Stimulated activated CD8-positive, alpha-beta memory T cell treated with anti-CD3 and anti-CD28 coated beads, Interleukin-7, amount 100 ng/mL, for 24 hours (primary cell): ENCODE measurements around the gene IL4R.
A peak's percentile ranks its signal among the peaks of the same experiment; 100 is the strongest.
"Not testable (repeated sequence)": the region's sequence is repeated elsewhere in the genome, so short reads cannot be mapped to it uniquely, and the experiment has no call there.

Source experiments
- DNase-seq: peaks from one replicate; pipeline ENCODE4 v3.0.0-alpha.2; 2020; ENCODE audit warnings: low read depth

Gene IL4R

DNA sequence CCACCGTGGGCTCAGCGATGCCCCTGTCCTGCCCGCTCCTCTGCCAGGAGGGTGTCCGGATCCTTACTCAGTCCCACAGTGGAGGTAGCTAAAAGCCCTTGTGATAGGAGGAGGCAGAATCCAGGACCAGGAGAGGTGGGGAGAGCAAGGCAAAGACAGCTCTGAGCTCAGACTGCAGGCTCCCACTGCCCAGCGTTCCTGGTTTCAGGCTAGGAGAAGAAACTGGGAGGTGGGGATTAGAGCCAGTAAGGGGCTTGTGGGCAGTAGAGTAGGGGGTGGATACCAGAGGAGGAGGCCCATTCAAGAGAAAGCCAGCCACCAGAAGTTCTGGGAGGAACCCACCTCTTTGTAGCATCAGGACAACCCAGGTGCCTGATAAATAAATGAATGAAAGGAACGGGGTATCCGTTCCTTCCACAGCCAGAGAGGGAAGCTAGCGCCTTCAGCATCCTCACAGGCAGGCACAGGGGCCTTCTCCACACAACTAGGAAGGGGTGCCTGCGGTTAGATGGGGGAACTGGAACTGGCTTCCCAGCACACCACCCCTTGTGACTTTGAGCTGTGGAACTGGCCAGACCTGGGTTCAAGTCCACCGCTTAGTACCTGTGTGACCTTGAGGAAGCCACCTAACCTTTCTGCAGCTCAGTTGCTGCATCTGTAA, 90.5 kb downstream of the IL4R start:
- DNase-seq, result no peak

DNA sequence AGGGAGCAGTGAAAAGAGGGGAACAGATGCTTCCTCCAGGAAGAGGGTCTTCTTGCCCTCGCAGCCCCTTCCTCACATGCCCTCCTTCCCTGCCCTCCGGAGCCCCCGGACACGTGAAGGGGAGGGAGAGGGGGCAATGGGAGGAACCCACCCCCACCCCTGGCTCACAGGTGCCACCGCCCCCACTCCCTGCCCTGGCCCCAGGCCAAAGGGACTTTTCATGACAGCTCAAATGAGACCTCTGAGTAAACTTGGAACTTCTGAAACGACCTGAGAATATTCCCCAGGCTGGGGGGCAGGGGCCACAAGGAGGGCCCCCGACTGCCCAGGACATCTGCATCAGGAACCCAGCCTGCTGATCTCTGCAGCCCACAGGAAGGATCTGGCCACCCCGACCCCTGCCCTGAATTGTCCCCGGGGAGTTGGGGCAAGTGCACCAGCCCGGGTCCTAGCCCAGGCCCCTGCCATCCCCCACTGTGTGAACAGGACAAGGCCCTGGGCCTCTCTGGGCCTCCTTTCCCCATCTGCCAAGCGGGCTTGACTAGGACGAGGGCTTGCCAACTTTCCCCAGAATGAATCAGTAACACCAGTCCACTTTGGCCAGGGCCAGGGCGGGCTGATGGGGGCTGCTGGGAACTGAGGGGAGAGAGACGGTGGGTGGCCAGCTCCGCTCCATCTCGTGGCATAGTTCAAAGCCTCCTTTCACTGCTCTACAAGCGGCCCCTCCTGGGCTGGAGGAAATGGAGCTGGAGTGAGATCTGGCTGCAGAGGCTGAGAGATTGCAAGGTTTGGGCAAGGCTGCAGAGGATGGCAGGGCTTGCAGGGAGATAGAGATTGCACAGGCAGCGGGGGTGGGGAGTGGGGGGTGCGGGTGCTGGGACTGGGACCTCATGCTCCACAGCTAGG, 92.0 kb downstream of the IL4R start:
- DNase-seq, result peak; percentile 55

DNA sequence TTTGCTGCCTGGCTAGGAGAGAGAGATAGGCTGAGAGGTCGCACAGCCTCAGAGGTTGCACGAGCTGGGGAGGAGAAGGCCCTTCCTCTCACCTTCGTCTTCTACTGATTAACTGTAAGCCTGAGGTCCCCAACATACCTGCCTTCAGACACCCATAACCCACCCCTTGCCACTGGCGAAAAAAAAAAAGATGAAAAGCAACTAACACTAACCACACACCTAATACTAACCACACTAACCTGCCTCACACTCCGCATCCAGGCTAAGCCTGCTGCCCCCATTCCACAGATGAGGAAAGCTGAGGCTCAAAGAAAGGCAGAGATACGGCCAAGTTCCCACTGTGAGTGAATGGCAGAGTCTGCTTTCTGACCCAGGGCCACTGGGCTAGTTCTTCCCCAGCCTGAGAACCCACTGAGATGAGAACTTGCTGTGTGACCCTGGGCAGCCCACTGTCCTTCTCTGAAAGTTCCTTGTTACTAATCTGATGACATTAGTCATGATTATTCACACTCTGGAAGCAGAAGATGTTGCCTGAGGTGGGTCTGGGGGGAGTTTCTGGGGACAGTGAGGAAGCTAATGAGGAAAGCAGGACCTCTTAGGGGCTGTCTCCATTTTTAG, 92.8 kb downstream of the IL4R start:
- DNase-seq, result no peak

DNA sequence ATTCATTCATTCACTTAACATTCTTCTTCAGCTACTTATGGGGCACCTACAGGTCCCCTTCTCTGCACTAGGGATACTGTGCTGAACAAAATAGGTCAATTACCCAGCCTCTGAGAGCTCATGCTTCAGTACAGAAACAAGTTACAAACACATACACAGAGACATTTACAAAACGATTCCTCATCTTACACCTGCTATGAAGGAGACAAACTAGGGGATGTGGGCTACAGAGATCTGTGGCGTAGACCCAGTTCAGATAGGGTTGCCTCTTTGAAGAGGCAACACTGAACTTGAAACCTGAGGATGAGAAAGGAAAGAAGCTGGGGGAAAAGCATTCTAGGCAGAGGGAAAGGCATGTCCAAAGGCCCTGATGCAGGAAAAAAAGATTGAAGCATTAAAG, 93.4 kb downstream of the IL4R start:
- DNase-seq, result no peak

DNA sequence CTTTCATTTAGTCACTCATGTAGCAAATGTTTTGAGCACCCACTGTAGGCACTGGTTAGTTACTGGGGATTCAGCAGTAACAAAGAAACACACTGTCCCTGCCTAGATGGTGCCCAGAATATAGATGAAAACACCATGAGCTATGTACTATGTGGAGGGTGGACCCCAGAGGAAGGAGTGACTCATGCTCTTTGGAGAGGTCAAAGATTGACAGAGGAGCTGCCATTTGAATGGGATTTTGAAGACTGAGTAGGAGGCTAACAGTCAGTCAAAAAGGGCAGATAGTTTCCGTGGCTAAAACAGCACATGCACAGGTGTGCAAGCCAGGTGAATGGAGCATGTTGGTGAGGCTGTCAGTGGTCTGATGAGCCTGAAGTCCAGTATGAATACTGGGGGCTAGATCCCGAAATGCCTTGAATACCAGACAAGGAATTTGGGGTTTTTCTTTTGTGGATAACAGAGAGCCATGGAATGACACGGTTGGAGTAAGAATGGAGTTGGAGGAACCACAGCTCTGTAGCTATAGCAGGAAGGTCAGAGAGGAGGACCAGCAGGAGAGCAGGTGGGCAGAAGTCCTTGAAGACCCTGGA, 94.3 kb downstream of the IL4R start:
- DNase-seq, result no peak

DNA sequence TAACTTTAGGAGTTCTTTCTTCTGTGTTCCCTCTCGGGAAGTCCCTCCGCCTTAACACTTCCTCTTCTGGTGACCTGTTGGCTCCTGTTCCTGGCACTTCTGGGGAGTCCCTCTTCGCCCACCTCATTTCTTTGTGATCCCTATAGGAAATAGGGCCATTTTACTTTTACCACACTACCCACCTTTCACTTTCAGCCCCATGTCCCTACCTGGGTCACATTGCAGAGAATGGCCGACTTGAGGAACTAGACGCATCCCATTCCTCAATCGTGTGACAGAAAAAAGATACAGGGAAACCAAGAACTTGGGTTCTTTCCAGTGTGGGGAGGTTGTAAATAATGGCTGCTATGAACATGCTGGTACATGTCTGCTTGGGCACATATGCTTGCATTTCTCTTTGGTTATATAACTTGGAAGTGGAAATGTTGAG, 94.8 kb downstream of the IL4R start:
- DNase-seq, result no peak

DNA sequence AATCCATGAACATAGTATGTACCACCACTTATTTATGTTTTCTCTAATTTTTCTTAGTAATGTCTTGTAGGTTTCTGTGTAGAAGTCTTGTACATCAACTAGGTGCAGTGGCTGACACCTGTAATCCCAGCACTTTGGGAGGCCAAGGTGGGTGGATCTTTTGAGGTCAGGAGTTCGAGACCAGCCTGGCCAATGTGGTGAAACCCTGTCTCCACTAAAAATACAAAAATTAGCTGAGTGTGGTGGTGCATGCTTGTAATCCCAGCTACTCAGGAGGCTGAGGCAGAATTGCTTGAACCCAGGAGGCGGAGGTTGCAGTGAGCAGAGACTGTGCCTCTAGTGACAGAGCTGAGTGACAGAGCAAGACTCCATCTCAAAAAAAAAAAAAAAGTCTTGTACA, 96.2 kb downstream of the IL4R start:
- not testable (repeated sequence) for DNase-seq

DNA sequence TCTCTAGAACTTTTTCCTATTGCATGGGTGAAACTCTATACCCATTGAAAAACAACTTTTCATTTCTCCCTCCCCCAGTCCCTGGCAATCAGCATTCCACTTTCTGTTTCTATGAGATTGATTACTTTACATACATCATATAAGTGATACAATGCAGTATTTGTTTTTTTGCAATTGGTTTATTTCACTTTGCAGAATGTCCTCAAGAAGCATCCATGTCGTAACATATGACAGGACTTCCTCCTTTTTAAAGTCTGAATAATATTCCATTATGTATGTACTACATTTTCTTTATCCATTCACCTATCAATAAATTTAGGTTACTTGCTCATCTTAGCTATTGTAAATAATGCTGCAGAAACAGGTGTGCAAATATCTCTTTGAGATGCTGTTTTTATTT, 97.0 kb downstream of the IL4R start:
- DNase-seq, result no peak

DNA sequence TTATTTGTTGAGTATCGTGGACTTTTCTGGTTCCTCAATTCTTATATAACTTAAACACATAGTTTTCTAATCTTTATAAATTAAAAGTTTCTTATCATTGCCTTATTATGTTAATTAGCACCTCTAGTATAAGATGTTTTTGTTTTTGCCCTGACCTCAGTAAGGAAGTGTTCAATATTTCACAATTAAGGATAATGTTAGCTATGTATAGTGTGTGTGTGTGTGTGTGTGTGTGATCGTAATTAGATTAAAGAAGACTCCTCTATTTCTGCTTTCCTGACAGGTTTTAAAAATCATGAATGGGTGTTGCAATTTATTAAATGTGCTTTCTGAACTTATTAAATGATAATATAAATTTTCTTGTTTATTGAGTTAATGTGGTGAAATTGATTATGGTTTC, 100.2 kb downstream of the IL4R start:
- DNase-seq, result no peak
